Stimulated activated CD4-positive, alpha-beta T cell treated with anti-CD3 and anti-CD28 coated beads, Interleukin-4, amount 100 ng/mL, for 4 hours (primary cell): ENCODE data around the gene C11orf98.
"Not testable (repeated sequence)": the region's sequence is repeated elsewhere in the genome, so short reads cannot be mapped to it uniquely, and the experiment has no call there.

Source experiments
- DNase-seq, 2 experiments: peaks; one replicate each; pipeline ENCODE4 v3.0.0-alpha.2; 2020

C11orf98 gene

GRCh38 chr11:62648967-62649364, 16.0 kb downstream of the C11orf98 start:
- no peak for DNase-seq

DNA sequence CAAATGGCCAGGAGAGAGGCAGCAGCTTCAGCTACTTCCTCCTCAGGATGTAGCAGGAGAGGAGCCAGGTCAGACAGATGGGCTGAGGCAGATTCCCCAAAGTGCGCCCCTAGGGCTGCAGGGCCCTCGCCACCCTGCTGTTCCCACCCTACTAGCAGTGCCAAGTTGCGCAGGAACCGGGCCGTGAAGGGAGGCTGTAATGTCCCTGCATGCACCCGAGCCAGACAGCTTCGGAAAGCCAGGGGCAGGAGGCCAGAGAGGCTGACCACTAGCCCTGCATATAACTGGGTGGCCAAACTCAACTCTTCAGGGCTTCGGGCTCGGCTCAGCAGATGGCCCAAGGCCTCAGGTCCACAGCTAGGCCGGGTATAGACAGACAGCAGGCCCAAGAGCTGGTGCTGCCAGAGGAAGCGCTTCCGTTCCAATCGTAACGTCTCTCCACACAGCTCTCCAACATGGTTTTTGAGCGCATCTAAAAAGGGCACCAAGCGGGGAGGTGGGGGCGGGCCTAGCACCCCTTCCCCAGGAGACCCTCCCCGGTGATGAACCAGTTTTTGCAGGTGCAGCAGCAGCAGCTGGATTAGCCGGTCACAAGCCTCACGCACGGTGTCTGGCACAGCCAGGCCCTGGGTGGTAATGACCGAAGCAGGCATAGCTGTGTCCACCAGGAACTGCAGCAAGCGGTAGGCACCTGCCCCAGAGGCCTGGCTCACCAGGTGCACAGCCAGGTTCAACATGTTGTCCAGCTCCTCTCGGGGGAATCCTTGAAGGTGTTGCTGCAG, 16.6 kb downstream of the C11orf98 start:
- DNase-seq, result no peak

DNA sequence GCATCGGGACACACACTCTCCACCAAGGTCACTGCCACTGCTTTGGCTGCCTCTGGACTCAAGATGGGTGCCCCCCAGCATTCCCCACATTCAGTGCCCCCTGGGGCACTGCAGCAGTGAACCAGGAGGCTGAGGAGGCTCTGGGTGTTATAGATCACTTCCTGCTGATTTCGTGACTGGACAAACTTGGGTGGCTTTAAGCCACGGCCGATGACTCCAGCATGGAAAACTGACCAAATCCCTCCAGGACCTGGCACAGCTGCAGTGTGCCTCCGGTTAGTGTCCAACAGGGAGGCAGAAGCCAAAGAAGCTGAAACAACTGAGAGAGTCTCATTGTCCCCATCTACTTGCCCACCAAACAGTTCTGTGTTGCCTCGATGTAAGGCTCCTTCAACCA, 17.4 kb downstream of the C11orf98 start:
- no peak for DNase-seq

DNA sequence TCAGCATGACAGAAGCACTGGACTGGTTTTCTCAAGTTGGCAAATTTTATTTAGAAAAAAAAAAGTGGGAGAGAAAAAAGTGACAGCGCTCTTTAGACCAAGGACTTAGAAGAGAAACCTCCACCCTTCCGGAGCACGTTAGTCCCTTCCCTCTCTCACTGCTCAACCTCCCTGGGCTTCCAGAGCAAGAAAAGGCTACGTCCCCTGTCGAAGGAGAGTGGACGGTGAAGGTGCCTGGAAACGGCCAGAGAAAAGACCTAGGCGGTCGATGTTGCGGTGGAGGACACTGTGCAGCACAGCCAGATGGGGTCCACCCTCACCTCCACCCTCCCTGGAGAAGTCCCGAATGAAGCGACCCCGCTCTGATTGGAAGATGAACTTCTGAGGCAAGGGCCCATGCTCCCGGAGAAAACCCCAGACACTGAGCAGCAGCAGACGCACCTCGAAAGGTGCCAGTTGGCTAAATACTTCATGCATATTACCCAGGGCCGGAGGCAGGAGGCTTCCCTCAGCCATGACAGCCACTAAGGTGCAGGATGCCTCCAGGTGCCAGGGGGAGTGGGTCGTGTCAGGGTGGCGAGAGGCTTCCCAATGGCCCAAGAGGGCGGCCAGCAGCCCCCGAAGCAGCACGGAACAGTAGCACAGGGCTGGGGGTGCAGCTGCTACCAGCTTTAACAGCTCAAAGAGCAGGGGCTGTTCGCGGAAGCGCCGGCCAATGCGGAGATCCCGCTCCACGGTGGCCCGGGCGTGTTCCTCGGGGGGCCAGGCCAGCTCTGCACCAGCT, 18.0 kb downstream of the C11orf98 start:
- no peak for DNase-seq

DNA sequence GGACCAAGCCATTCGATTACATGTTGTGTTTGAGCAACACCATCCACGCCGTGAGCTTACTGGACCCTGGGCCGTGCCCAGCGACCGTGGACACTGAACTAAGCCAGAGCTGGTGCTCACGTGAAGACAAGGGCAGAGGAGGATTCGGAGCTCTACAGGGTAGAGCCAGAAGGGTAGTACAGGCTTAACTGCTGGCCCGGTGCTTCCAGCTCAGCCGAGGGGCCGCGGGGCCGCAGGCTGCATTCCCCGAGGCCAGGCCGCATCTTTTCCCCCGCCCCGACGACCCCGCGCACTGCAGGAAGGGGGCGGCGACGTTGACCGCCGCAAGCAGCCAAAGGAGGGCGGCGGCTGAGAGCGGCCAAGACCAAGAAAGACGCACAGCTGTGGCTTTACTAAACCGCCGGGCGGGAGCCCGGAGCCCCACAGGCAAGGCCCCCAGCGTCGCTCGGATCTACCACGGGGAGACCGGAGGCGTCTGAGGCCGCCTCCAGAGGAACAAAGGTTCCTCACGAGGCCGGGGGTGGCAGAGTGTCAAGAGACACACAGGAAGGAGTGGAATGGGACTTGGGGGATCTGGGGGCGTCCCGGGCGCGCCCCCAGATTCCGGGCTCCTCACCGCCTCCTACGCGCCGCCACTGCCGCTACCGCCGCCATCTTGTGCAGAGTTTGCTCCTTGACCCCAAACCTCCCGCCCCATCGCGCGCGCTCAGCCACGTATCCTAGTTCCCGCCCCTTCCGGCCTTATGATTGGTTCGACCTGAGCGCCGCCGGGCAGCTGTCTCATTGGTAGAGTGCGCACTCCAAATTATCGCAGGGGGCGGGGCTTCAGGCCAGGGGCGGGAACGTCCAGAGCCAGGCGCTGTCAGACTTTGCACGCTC, 18.8 kb downstream of the C11orf98 start, which contains the start of gene GANAB:
TSS of gene GANAB (minus strand) at position 668 of the 879 bp plus-strand sequence. CDS start at position 654, 14 bp downstream.
- peak; percentile 99 for DNase-seq

DNA sequence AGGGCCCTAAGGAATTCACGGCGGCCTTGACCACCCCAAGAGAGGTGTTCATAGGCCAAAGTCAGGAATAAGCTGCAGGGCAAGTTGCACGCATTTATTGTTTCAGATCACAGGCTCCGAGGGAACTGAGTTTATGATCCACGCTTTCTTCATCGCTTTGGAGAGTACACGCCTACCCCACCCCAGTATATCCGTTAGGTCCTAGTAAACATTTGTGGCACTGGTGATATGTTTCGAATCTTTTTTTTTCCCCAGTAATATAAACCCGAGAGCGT, 19.4 kb downstream of the C11orf98 start:
- DNase-seq, result no peak

DNA sequence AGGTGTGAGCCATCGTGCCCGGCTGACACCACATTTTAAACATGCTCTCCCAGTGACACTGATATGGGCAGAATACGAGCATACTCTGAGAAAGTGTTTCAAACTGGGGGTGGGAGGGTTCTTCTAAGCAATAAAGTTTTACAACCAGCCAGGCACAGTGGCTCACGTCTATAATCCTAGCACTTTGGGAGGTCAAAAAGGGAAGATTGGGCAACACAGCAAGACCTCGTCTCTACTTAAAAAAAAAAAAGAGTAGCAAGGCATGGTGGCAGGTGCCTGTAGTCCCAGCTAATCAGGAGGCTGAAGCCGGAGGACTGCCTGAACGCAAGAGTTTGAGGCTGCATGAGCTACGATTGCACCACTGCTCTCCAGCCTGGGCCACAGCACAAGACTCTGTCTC, 20.8 kb downstream of the C11orf98 start:
- DNase-seq, result no peak

DNA sequence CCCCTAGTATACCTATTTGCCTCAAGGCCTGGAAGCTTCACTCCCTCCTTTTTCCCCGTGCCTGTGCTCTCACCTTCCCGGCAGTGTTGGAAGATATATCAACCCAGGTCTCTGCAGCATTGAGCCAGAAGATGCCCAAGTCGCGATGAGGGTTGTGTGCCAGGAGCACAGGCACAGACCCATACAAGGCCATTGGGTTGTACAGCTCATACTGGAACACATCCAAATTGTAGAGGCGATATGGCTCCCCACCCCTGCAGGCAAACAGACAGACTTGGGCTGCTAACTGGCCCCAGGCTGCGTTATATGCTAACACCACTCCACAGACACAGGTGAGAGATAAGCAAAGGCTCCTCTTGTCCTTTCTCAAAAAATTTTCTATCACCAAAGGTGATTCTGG, 32.5 kb downstream of the C11orf98 start:
- DNase-seq, result no peak

DNA sequence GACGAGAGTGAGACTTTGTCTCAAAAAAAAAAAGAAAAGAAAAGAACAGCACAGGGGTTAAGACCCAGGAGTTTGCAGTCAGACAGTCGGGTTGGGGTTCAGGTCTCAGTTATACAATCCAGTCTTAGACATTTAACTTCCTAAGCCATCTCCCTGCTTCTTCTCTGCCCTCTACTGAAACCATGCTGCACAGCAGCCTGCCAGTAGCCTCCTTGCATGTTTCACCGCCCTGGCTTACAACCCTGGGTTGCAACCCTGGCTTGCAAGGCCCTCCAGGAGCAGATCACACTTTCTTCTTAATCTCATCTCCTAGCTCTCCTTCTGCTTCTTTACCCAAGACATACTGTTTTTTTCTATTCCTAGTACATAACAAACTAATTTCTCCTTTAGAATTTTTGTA, 37.3 kb downstream of the C11orf98 start:
- DNase-seq, result no peak

DNA sequence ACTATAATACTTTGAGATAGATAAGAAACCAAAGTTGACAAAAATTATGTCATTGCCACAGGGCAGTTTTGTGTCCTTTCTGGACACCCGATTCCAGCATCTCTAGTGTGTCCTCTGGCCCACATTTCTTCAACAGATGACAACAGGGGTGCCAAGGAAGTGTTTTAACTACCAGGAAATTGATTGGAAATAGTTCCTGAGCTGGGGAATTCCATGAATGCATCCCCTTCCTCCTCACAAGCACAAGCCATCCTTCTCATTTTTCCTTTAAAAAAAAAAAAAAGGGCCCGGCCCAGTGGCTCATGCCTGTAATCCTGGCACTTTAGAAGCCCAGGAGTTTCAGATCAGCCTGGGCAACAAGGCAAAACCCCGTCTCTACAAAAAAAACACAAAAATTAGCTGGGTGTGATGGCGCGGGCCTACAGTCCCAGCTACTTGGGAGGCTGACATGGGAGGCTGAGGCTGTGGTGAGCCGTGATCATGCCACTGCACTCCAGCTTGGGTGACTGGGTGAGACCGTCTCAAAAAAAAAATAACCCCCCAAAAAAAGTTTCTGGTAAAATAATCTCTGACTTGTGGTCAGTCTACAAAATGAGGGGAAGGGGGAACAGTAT, 42.4 kb downstream of the C11orf98 start:
- no peak for DNase-seq

DNA sequence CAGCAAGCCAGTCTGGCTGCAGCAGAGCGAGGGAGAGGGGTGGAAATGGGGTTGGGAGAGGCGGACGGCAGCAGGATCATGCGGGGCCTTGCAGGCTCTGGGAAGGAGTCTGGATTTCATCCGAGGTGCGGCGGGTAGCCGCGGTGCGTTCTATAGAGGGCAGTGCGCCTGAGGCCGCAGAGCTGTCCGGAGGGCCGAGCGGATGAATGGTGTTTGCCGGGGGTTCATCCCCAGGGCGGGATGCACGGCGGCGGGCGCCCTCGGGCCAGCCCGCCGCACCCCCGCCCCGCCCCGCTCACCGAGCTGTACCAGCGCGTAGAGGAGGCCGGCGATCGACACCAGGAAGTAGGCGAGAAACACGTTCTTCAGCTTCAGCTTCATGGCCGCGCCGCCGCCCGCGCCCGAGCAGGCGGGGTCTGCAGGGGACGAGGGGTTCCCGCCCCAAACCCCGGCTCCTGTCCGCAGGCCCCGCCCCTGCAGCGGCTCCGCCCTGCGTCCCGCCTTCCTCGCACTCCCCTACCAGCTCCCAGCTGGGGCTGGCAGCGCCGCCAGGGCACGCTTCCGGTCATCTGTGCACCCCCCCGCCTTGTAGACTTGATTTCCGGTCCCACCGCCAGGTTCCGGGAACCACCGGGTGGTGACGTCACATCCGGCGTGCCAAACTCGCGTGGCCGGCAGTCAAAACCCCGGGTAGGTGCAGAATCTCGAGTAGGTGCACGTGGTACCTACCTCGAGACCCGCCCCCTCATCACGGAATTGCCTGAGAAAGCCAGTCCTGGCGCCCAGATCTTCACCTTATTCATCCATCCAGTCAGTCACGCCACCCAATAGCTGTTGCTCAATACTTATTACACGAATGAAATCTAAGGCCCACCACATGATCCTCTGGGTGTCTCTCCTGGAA, 43.2 kb downstream of the C11orf98 start, which contains the start of gene B3GAT3:
TSS of gene B3GAT3 (minus strand) at position 420 of the 904 bp plus-strand sequence. CDS start at position 381, 39 bp downstream.
- DNase-seq, result peak; percentile 94 to 98

- DNase-seq, result no peak
Observed at GRCh38 chr11:62621027-62621566, 43.9 kb downstream of the C11orf98 start.

- DNase-seq, result not testable (repeated sequence)
Observed at GRCh38 chr11:62616957-62617356, 48.1 kb downstream of the C11orf98 start.

DNA sequence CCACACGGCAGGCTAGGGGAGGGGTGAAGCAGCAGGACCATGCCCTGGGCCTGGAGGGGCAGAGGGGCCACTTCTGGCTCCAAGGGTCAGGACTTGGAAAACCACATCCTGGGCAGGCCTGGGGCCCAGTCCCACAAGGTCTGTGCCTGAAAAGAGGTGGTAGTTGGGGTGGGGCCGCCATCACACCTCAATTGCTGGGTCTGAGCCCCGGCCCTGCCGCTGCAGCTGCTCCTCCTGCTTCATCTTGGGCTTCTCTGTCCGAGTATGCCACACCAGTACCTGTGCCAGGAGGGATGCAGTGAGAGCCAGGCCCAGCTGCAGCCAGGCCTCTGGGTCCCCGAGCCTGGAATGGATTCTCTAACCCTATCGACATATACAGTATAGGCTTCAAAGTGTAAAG, 49.5 kb downstream of the C11orf98 start:
- no peak for DNase-seq

DNA sequence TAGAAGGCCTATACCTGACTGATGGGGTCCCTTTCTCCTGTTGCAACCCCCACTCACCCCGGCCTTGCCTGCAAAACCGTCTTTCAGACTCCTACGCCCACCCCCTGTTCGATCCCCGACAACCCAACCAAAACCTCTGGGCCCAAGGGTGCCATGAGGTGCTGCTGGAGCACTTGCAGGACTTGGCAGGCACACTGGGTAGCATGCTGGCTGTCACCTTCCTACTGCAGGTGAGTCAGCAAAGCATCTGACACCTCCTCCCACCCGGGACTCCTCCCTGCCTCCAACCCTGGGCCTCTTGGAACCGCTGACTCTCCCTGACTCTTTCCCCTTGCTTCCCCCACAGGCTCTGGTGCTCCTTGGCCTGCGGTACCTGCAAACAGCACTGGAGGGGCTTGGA, 50.7 kb downstream of the C11orf98 start:
- DNase-seq, result peak; percentile 45 to 61

GRCh38 chr11:62613291-62613778, 51.7 kb downstream of the C11orf98 start:
- DNase-seq, result no peak
